HG03442 (cell line): Measurements from ENCODE around the gene TRAPPC1.
A peak's percentile ranks its signal among the peaks of the same experiment; 100 is the strongest.

Experiments used
- ATAC-seq: cut with Tn5 transposase; IDR thresholded peaks from one replicate; pipeline ENCODE4 v1.9.1; 2021; ENCODE audit warnings: mild to moderate bottlenecking, moderate library complexity; ENCODE audit not compliant: unreplicated experiment

The TRAPPC1 gene

GRCh38 chr17:7943291-7943690 lies 11.5 kb upstream of the TRAPPC1 start:
- no peak for ATAC-seq

GRCh38 chr17:7940743-7941142 lies 9.0 kb upstream of the TRAPPC1 start:
- no peak for ATAC-seq

GRCh38 chr17:7940034-7940433 lies 8.3 kb upstream of the TRAPPC1 start:
- no peak for ATAC-seq

- no peak for ATAC-seq
These were observed 4.1 kb upstream of the TRAPPC1 start for GRCh38 chr17:7935859-7936258.

- no peak for ATAC-seq
These were observed 1.2 kb upstream of the TRAPPC1 start for GRCh38 chr17:7932949-7933348.

- ATAC-seq = no peak
These were observed 741 bp upstream of the TRAPPC1 start for GRCh38 chr17:7932483-7932891.

- no peak for ATAC-seq
These were observed 710 bp downstream of the TRAPPC1 start for GRCh38 chr17:7930841-7931631.

GRCh38 chr17:7929158-7930023 lies 2.4 kb downstream of the TRAPPC1 start, which contains the start of gene KCNAB3:
Gene KCNAB3, minus strand, starts transcription at chr17:7929856. Its CDS starts 421 bp downstream, at chr17:7929435.
- no peak for ATAC-seq

GRCh38 chr17:7927596-7927995 lies 4.2 kb downstream of the TRAPPC1 start:
- no peak for ATAC-seq

GRCh38 chr17:7922845-7923628 lies 8.7 kb downstream of the TRAPPC1 start:
- ATAC-seq = no peak

GRCh38 chr17:7922269-7922844 lies 9.4 kb downstream of the TRAPPC1 start:
- no peak for ATAC-seq

GRCh38 chr17:7916808-7917207 lies 14.9 kb downstream of the TRAPPC1 start:
- ATAC-seq = no peak

GRCh38 chr17:7916385-7916682 lies 15.4 kb downstream of the TRAPPC1 start:
- no peak for ATAC-seq

GRCh38 chr17:7915611-7916384 lies 15.9 kb downstream of the TRAPPC1 start, which contains the start of gene RNF227:
Gene RNF227, minus strand, starts transcription at chr17:7916289. Its CDS starts 94 bp downstream, at chr17:7916195.
- peak; percentile 75 for ATAC-seq

GRCh38 chr17:7915179-7915610 lies 16.6 kb downstream of the TRAPPC1 start:
- ATAC-seq = peak; percentile 28

- ATAC-seq = no peak
These were observed 18.7 kb downstream of the TRAPPC1 start for GRCh38 chr17:7912927-7913524.

- no peak for ATAC-seq
These were observed 20.6 kb downstream of the TRAPPC1 start for GRCh38 chr17:7911116-7911515.

GRCh38 chr17:7910711-7911110 lies 21.0 kb downstream of the TRAPPC1 start:
- no peak for ATAC-seq

- ATAC-seq = no peak
These were observed 21.5 kb downstream of the TRAPPC1 start for GRCh38 chr17:7910281-7910680.

- no peak for ATAC-seq
These were observed 22.7 kb downstream of the TRAPPC1 start for GRCh38 chr17:7909089-7909488.
